CD4-positive, alpha-beta T cell treated with Interleukin-21 for 1 hour (primary cell): Measurements from ENCODE around the gene RASGRP3.

Experiments
- DNase-seq: peaks from one replicate; pipeline ENCODE4 v3.0.0-alpha.2; 2020

Gene RASGRP3

GRCh38 chr2:33492399-33493134 is 16.1 kb downstream of the RASGRP3 start:
- no peak for DNase-seq

GRCh38 chr2:33494155-33494779 is 17.8 kb downstream of the RASGRP3 start:
- no peak for DNase-seq

DNA sequence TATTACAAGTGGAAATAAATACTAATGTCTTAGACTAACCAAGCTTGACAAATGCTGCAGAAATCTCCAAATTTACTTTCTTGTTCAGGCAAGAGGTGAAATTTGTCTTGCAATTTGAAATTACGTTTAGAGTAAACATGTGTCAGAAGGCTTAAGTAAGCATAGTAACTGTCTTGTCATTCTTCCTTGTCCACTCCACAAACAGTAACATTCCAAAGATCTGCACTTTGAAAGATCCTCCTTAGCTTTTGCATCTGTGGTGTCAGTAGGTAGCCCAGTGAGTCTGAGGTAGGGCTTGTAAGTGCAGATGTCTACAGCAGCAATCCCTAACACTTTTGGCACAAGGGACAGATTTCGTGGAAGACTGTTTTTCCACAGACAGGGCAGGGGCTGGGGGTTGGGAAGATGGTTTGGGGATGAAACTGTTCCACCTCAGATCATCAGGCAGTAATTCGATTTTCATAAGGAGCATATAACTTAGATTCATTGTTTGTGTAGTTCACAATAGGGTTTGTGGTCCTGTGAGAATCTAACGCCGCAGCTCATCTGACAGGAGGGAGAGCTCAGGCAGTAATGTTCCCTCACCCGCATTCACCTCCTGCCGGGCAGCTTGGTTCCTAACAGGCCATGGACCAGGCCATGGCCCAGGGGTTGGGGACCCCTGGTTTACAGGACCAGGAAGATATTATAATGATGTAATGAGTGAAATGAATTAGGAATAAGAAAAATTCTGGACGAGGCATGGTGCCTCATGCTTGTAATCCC is 18.6 kb downstream of the RASGRP3 start:
- no peak for DNase-seq

GRCh38 chr2:33495683-33496082 is 19.2 kb downstream of the RASGRP3 start:
- no peak for DNase-seq

DNA sequence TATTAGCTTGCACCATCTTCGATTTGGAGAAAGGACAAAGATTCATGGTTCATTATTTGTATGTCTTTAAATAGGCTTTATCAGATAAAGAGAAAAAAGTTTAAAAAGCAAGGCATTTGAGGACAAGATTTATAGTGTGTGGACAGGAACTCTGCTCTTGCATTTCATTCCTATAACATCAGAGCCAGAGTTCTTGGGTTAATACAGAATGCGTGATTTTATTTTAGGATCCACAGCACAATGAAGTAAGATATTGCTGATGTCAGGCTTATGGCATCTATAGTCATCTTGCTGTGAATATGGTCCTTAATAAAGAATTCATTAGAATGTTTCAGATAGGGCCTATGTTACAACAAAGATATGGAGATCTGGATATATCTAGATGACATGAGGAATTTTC is 19.7 kb downstream of the RASGRP3 start:
- no peak for DNase-seq

DNA sequence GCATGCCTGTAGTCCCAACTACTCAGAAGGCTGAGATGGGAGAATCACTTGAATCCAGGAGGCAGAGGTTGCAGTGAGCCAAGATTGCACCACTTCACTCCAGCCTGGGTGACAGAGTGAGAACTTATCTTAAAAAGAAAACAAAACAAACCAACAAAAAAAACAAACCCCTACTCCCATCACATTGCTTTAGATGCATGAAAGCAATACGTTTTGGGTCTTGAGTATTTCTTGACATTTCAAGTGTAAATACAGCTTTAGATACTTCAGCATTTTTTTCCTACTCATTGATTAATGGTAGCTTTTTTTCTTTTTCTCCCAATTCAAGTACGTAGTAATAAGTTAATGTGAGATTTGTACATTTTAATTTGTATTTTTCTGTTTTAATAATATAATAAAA is 20.3 kb downstream of the RASGRP3 start:
- no peak for DNase-seq

- DNase-seq: peak; percentile 48
These were observed 20.8 kb downstream of the RASGRP3 start for GRCh38 chr2:33497221-33497650.

DNA sequence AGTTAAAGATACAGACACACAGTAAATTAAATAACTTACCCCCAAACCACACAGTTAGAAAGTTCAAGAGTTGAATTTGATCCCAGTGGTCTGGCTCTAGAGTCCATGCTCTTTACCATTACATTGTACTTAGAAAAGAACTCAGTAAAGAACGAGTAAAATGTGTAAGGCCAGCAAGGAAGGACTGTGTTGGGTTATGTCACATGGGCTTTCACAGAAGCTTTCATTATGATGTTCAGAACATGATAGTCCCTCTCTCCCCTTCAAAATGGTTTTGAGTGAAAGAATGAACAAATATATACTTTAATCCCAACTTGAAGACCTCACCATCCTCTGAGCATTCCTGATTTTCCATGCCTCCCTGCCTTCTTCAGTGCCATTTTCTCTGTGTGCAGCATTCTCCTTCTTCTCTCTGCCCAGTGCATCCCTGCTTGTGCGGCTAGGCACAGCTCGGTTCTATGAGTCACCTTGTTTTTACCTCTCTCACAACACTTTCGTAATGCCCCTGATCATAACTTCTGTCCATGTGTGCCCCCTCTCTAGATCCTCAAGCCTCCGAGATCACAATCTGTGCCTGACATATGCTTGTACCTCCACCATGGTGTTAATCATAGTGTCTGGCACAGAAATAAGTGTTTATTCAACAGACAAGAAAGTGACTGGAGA is 22.0 kb downstream of the RASGRP3 start:
- no peak for DNase-seq

DNA sequence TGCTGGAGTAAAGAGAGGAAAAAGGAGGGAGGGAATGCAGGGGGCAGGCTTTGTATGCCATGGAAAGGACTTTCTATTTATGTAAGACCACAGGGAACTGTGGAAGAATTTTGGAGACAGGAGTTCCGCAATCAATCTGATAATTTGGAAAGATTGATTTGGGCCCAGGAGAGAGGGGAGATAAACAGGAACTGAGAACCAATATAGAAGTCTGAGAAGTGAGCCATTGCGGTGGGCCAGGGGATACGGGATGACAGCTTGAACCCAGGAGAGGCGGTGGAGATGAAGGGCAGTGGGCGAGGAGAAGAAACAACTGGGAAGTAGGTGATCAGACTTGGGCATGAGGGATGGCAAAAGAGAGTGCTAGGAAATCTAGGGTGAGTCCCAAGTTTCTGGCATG is 23.7 kb downstream of the RASGRP3 start:
- DNase-seq: no peak

- no peak for DNase-seq
These were observed 25.6 kb downstream of the RASGRP3 start for GRCh38 chr2:33502025-33502424.

GRCh38 chr2:33503002-33503401 is 26.6 kb downstream of the RASGRP3 start:
- DNase-seq: no peak

GRCh38 chr2:33505966-33506365 is 29.5 kb downstream of the RASGRP3 start:
- no peak for DNase-seq

DNA sequence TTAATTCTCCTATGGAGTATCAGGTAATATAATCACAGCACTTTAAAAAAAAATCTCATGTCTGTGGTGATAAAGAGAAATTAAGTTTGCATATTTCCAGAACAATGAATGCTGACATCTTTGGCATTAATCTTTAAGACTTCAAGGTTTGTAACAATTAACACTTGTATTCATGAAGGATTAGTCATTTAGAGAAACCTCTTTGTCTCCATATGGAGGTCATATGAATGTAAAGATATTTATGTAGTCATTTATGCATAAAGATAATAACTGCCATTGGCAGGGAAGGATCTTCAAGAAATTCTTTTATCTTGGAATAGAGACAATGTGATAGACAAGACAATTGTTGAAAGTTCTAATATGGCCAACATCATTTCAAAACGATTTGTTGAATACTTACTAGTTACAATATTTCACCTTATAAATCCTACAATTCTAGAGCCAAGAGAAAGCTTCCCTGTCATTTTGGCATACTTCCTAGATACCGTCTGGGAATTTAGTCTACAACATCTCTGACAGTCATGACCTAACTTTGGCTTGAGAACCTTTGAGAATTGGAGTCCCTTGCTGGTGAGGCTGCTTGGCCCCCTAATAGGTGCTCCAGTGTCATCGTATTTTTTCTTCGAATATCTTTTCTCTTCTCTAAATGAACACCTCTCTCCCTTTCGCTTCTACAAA is 33.6 kb downstream of the RASGRP3 start:
- DNase-seq: no peak

DNA sequence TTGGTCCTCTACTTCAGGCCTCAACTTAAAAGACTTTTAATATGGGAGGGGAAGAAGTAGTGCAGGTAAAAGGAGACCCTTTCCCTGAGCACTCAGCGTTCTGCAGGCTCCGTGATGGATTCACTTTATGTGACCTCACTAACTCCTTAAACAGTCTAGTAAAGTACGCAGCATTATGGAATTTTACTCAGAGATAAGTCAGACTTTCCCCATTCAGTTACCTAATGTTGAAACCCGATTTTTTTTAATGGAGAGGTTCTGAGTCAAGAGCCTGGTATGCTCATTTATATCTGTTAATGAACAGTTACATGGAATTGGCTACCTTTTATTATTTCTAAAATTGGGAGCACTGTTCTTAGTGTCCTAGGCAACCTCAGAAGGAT is 34.1 kb downstream of the RASGRP3 start:
- no peak for DNase-seq

- no peak for DNase-seq
These were observed 34.7 kb downstream of the RASGRP3 start for GRCh38 chr2:33511141-33511540.

- DNase-seq: no peak
These were observed 35.7 kb downstream of the RASGRP3 start for GRCh38 chr2:33512112-33512511.

GRCh38 chr2:33513480-33513879 is 37.0 kb downstream of the RASGRP3 start:
- DNase-seq: no peak

DNA sequence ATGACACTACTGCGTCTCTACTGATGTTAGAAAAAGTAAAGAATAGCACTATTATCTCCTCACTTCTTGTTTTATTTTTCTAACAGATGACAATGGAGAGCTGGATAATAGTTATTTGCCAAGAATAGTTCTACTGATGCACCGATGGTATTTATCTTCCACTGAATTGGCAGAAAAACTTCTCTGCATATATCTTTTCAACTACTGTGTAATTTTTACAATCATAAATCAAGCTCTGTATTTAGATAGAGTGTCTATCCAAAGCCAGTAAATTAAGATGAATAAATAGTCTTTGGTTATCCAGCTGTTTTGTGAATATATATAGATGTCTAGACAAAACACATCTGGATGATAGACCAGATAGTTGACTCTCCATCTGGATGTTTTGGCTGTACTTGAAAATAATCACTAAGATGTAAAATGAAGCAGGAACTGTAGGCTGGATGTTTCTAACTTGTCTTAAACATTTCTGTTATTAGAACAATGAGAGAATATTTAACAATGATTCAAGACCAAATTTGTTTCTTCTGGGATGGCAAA is 40.1 kb downstream of the RASGRP3 start:
- DNase-seq: no peak

DNA sequence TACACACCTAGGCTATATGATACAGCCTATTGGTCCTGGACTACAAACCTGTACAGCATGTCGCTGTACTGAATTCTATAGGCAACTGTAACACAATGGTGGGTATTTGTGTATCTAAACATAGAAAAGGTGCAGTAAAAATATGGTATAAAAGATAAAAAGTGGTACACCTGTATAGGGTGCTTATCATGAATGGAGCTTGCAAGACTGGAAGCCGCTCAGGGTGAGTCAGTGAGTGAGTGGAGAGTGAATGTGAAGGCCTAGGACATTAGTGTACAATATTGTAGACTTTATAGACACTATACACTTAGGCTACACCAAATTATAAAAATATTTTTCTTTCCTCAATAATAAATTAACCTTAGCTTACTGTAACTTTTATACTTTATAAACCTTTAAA is 41.8 kb downstream of the RASGRP3 start:
- DNase-seq: no peak

GRCh38 chr2:33518929-33519328 is 42.5 kb downstream of the RASGRP3 start:
- DNase-seq: no peak

DNA sequence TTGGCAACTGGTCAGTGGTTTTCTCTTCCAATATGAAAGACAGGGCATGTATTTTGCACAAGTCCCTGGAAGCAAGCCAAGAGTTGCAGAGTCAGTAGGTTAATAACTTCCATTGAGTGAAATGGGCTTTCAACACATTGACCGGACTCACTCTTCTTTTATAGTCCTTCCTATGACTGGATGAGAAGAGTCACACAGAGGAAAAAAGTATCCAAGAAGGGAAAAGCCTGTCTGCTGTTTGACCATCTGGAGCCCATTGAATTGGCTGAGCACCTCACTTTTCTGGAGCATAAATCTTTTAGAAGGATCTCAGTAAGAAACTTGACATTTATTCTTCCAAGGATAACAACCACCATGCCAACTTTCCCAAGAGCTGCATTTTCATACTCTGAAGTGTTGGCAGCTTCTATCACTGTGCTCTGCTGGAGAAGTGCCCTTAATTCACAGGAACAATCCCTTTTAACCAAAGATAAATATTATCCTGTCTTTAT is 45.4 kb downstream of the RASGRP3 start:
- no peak for DNase-seq

DNA sequence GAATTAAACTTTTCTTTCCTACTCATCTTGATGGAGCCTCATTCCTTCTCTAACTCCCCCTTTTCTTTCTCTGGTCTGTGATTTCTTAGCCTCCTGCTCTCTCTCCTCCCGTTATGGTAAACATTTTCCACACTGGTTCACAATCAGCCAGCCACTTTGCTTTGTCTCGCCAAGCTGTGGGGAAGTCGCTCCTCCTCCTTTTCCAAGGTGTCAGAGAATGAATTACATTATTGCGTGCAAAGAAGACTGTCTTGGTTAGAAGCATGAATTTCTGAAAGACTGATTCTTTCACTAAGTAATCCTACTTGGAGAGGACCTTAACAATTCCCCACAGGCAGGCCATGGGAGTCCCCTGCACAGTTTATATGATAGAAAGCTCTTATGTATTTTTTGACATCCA is 46.1 kb downstream of the RASGRP3 start:
- no peak for DNase-seq
